C4-2B (cell line): ENCODE results near the gene RELN.

Experiments
- H3K27ac ChIP-seq: fragments of 450-650 bp; 2 replicates; pipeline ENCODE4 v1.5.1; 2017
- CTCF ChIP-seq: fragments of 450-650 bp; conservative IDR thresholded peaks from 2 replicates; pipeline ENCODE4 v1.5.1; 2017; ENCODE audit warnings: mild to moderate bottlenecking
- ZFX ChIP-seq: fragments of 450-650 bp; IDR thresholded peaks from 2 replicates; pipeline ENCODE4 v1.6.1; 2017

The RELN gene

GRCh38 chr7:103894656-103895596, 94.5 kb downstream of the RELN start:
- TF ChIP-seq CTCF: no peak
- TF ChIP-seq ZFX: no peak
- H3K27ac ChIP-seq: no peak overlapping the region

GRCh38 chr7:103893350-103893749, 96.1 kb downstream of the RELN start:
- no peak overlapping the region for H3K27ac ChIP-seq
- no peak for TF ChIP-seq CTCF
- TF ChIP-seq ZFX: no peak

GRCh38 chr7:103889451-103889850, 100.0 kb downstream of the RELN start:
- no peak for TF ChIP-seq ZFX
- TF ChIP-seq CTCF: no peak

GRCh38 chr7:103888603-103889153, 100.8 kb downstream of the RELN start:
- H3K27ac ChIP-seq: no peak overlapping the region
- TF ChIP-seq CTCF: no peak
- no peak for TF ChIP-seq ZFX

More at GRCh38 chr7:103889451-103889850, 100.0 kb downstream of the RELN start:
- no peak overlapping the region for H3K27ac ChIP-seq

- H3K27ac ChIP-seq: no peak overlapping the region
- TF ChIP-seq CTCF: peak; percentile 26
- no peak for TF ChIP-seq ZFX
Measured at GRCh38 chr7:103887853-103888602, 101.4 kb downstream of the RELN start.

- TF ChIP-seq CTCF (no peak), ZFX (no peak)
- H3K27ac ChIP-seq: no peak overlapping the region
Measured at GRCh38 chr7:103887050-103887449, 102.4 kb downstream of the RELN start.
